CD4-positive, alpha-beta T cell (primary cell): ENCODE data around the gene NEURL1. TPM values are rescaled to one million over a fixed set of nuclear protein-coding genes. Genes with fewer than 3 reads are reported as not detected.

Experiments used
- ATAC-seq: fragments of 200-7000 bp; cut with Tn5 transposase; one replicate; pipeline ENCODE4 v1.10.0; 2022; ENCODE audit warnings: mild to moderate bottlenecking; ENCODE audit not compliant: poor library complexity
- CTCF ChIA-PET: fragments of 350-600 bp; sonication (Branson Sonifier 250); formaldehyde crosslinking; loops from one replicate; lab custom pipeline; 2021; ENCODE audit warnings: antibody characterized with exemption, inconsistent platforms; lab: Charles Lee
- POLR2A ChIA-PET: fragments of 350-600 bp; sonication (Branson Sonifier 250); formaldehyde crosslinking; loops from one replicate; lab custom pipeline; 2021; ENCODE audit warnings: antibody characterized with exemption, inconsistent platforms; lab: Charles Lee
- DNase-seq, 14 experiments: peaks; one replicate each; pipeline ENCODE4 v3.0.0-alpha.2; 2013 to 2020; ENCODE audit warnings: mixed read lengths in 2 of 14
- H3K27ac ChIP-seq, 2 donors: one replicate each; pipeline versions ENCODE4 v1.5.1 to v1.7.0; 2013; ENCODE audit warnings: low read length in 2 of 2, low read depth in 1 of 2, mild to moderate bottlenecking in 1 of 2
- H3K27me3 ChIP-seq, 2 experiments: 1 replicate in 1 of 2; 2 replicates in 1 of 2; pipeline versions ENCODE4 v1.6.1 to v1.7.0; 2013; ENCODE audit warnings: low read length in 2 of 2, control low read depth in 1 of 2, mild to moderate bottlenecking in 1 of 2, moderate library complexity in 1 of 2; ENCODE audit not compliant: insufficient read depth in 2 of 2, control insufficient read depth in 1 of 2
- H3K36me3 ChIP-seq: one replicate; pipeline ENCODE4 v1.6.1; 2013; ENCODE audit warnings: low read length, control low read depth; ENCODE audit not compliant: insufficient read depth
- H3K4me1 ChIP-seq: one replicate; pipeline ENCODE4 v1.6.1; 2013; ENCODE audit warnings: low read length, control low read depth; ENCODE audit not compliant: insufficient read depth
- H3K4me3 ChIP-seq: one replicate; pipeline ENCODE4 v1.5.1; 2013; ENCODE audit warnings: mild to moderate bottlenecking, low read length, moderate library complexity
- H3K9me3 ChIP-seq, 2 experiments: 1 replicate in 1 of 2; 2 replicates in 1 of 2; pipeline versions ENCODE4 v1.6.1 to v1.7.0; 2013; ENCODE audit warnings: low read length in 2 of 2, mild to moderate bottlenecking in 2 of 2, control low read depth in 1 of 2, moderate library complexity in 1 of 2; ENCODE audit not compliant: control insufficient read depth in 1 of 2, insufficient read depth in 1 of 2
- H3K27ac Mint-ChIP-seq: one replicate; pipeline ENCODE4 v1.8.0; 2020; ENCODE audit warnings: mixed read lengths
- H3K27me3 Mint-ChIP-seq: one replicate; pipeline ENCODE4 v1.8.0; 2021; ENCODE audit warnings: mixed read lengths
- H3K36me3 Mint-ChIP-seq: one replicate; pipeline ENCODE4 v1.8.0; 2021; ENCODE audit warnings: low read depth, mixed read lengths
- H3K4me1 Mint-ChIP-seq: one replicate; pipeline ENCODE4 v1.8.0; 2021; ENCODE audit warnings: low read depth, mixed read lengths
- H3K4me3 Mint-ChIP-seq: one replicate; pipeline ENCODE4 v1.8.0; 2020; ENCODE audit warnings: mild to moderate bottlenecking, mixed read lengths
- H3K9me3 Mint-ChIP-seq: one replicate; pipeline ENCODE4 v1.8.0; 2020; ENCODE audit warnings: mixed read lengths
- intact Hi-C, 2 experiments: fragments of 100-400 bp; cut with DNase I in 1 of 2; cut with micrococcal nuclease in 1 of 2; formaldehyde crosslinking; loops; one replicate each; pipeline versions ENCODE4 v1.15.1 to v1.9.0; 2023 to 2025; cut with DNase I, micrococcal nuclease
- total RNA-seq, 174 experiments: library from RNA in 2 of 174; stranded (reverse) in 2 of 174; gene quantifications; one replicate each; pipeline ENCODE4 v1.2.3 and lab custom pipeline; 2021 to 2026
- TF ChIP-seq, protein P1 (sequence below): fragments of 200-600 bp; IDR thresholded peaks from one replicate; pipeline ENCODE4 v1.8.0; 2022; ENCODE audit warnings: antibody characterized with exemption, mild to moderate bottlenecking

The NEURL1 gene
- total RNA-seq, 2 experiments from 2014 or later: 0.85 to 1.1 TPM

DNA sequence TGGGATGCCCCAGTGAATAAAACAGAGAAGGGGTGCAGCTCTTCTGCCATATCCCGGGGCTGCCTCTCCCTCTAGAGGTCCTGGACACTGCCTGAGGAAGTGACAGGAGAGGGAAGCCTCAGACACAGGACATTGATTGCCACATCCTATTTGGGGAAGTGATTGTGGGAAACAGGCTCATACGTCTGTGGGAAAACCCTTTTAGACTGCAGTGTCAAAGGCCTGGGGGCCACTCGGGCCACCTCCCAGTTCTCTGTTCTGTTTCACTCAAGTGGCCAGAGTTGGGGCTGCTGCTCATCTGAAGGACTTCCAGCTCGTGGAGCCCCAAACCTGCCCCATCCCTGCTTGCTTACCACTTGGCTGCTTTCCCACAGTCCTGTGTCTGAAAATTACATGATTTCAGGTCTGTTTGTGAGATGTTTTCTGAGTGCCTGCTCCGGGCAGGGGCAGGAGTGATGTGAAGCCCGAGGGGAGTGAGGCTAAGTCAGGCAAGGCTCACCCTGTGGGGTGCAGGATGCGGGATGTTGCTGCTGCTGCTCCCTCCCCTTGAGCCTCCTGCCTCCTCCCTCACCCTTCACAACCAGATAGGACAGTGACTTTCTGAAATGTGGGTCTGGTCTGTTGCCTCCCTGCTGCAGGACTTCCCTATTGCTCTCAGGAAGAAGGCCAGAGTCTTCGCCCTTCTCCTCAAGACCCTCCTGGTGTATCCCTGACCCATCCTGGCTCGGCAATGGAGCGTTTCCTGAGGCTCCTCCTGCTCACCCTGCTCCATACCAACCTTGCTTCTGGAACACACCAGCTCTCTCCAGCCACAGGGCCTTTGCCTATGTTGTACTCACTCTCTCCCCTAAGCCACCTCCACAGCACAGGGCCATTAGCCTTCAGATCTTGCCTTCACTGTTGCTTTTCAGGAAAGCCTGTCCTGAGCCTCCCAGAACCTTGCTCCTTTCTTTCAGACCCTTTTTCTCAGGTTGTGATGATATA, 58.4 kb downstream of the NEURL1 start:
- no peak for ATAC-seq
- H3K4me3 Mint-ChIP-seq: no peak overlapping the region
- H3K9me3 Mint-ChIP-seq: no peaks in the 10 kb centered on the region
- no peaks in the 10 kb centered on the region for H3K36me3 ChIP-seq
- intact Hi-C loops: no loop called here
- no peaks in the 10 kb centered on the region for H3K9me3 ChIP-seq
- H3K4me1 ChIP-seq: peaks cover 25% of the 10 kb centered on the region
- H3K4me3 ChIP-seq: no peak overlapping the region
- H3K27me3 ChIP-seq: peaks cover 5 to 7% of the 10 kb centered on the region in 2 experiments
- H3K27ac Mint-ChIP-seq: no peak overlapping the region
- ChIA-PET CTCF (no interaction called here), POLR2A (no interaction called here)
- peaks cover 14% of the 10 kb centered on the region for H3K4me1 Mint-ChIP-seq
- H3K36me3 Mint-ChIP-seq: no peaks in the 10 kb centered on the region
- TF ChIP-seq, protein P1, sequence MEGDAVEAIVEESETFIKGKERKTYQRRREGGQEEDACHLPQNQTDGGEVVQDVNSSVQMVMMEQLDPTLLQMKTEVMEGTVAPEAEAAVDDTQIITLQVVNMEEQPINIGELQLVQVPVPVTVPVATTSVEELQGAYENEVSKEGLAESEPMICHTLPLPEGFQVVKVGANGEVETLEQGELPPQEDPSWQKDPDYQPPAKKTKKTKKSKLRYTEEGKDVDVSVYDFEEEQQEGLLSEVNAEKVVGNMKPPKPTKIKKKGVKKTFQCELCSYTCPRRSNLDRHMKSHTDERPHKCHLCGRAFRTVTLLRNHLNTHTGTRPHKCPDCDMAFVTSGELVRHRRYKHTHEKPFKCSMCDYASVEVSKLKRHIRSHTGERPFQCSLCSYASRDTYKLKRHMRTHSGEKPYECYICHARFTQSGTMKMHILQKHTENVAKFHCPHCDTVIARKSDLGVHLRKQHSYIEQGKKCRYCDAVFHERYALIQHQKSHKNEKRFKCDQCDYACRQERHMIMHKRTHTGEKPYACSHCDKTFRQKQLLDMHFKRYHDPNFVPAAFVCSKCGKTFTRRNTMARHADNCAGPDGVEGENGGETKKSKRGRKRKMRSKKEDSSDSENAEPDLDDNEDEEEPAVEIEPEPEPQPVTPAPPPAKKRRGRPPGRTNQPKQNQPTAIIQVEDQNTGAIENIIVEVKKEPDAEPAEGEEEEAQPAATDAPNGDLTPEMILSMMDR: no peak
- H3K27me3 Mint-ChIP-seq: peaks cover 14% of the 10 kb centered on the region
- DNase-seq: peak in 3 of 14 experiments; percentile 13 to 68 (median 61)
- H3K27ac ChIP-seq: no peak overlapping the region

DNA sequence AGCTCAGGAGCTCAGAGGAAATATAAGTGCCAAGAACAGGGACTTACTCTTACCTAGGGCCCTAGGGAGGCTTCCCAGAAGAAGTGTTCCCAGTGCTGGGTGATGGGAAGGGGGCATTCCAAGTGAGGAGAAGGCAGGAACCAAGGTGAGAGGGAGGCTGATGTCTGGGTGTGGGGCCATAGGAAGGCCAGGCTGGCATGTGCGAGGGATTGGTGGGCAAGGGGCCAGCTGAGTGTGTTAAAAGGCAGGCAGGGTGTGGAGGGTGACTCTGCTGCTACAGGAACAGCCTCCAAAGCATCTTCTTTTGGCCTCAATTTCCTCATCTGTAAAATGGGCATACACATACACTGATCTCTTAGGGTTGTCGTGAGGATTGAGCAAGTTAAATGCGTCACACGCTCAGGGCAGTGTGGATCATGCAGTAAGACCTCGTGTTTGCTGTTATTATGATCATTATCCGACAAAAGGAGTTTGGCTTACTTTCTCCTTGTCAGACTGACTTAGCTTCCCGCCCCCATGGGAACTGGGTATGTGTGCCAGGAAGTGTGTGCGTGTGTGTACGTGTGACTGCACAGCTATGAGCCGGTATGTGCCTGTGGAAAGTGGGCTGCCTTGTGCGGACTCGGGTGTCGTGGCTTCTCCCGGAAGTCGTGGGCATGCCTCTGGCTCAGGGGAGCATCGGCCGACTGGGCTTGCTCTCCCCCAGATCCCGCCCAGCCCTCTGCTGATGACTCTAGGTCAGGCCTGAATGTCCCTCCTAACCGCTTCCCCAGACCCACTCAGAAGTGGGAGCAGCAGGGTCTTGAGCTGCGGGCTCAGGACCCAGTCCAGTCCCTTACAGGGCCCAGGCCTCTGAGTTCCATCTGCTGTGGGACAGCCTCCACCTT, 59.6 kb downstream of the NEURL1 start:
- CTCF ChIA-PET: no interaction called here
- TF ChIP-seq, protein P1: no peak
- peaks cover 14% of the 10 kb centered on the region for H3K4me1 Mint-ChIP-seq
- intact Hi-C loops: no loop called here
- ATAC-seq (no peak), DNase-seq (no peak)
- H3K4me3 ChIP-seq: no peak overlapping the region
- H3K27ac ChIP-seq: no peak overlapping the region
- H3K9me3 ChIP-seq: no peaks in the 10 kb centered on the region
- H3K9me3 Mint-ChIP-seq: no peaks in the 10 kb centered on the region
- H3K27me3 ChIP-seq: peaks cover 5 to 7% of the 10 kb centered on the region in 2 experiments
- H3K27me3 Mint-ChIP-seq: peaks cover 17% of the 10 kb centered on the region
- no peaks in the 10 kb centered on the region for H3K36me3 ChIP-seq
- peak overlapping the region; percentile 26 for H3K4me3 Mint-ChIP-seq
- no peaks in the 10 kb centered on the region for H3K36me3 Mint-ChIP-seq
- H3K27ac Mint-ChIP-seq: no peak overlapping the region
- POLR2A ChIA-PET: no interaction called here
- H3K4me1 ChIP-seq: peaks cover 25% of the 10 kb centered on the region

DNA sequence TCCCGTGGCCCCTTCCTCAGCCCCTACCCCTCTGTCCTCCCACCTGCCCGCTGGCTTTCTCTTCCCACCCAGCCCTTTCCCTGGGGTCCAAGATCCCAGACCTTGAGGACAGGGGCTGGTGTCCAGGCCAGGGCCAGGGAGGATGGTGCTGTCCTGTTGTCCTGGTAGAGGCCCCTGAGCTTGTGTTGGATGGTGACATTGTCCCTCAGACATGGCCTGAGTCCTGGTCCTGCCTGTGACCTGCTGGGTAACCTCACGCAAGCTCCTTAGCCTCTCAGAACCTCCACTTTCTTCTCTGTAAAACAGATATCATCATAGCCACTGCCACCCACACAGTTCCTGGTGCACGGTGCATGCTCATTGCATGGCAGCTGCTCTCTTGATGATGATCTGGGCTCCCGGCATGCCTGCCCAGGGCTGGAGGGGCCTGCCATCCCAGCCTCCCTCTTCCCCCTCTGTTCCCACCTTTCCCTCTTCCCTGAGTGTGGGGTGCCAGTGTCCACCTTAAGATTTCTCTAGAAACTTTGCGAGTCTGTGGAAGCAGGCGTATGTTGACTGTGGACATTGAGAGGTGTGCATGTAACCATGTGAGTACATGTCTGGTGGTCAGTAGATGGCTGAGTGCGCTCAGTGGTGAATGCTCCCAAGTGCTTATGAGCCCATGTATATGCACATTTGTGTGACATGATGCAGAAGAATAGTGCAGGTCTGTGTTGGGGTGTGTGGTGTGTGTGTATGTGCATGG, 60.4 kb downstream of the NEURL1 start:
- ChIA-PET POLR2A (no interaction called here), CTCF (no interaction called here)
- peaks cover 20% of the 10 kb centered on the region for H3K27me3 Mint-ChIP-seq
- no peak overlapping the region for H3K27ac Mint-ChIP-seq
- TF ChIP-seq, protein P1: no peak
- H3K4me3 ChIP-seq: no peak overlapping the region
- ATAC-seq: peak; percentile 25
- intact Hi-C loops: no loop called here
- no peaks in the 10 kb centered on the region for H3K9me3 Mint-ChIP-seq
- H3K36me3 Mint-ChIP-seq: no peaks in the 10 kb centered on the region
- H3K9me3 ChIP-seq: no peaks in the 10 kb centered on the region
- H3K4me1 Mint-ChIP-seq: peaks cover 14% of the 10 kb centered on the region
- H3K4me1 ChIP-seq: peaks cover 25% of the 10 kb centered on the region
- H3K36me3 ChIP-seq: no peaks in the 10 kb centered on the region
- H3K27ac ChIP-seq: no peak overlapping the region
- no peak for DNase-seq
- H3K27me3 ChIP-seq: peaks cover 5 to 10% of the 10 kb centered on the region in 2 experiments
- peak overlapping the region; percentile 73 for H3K4me3 Mint-ChIP-seq
